GM23338 (cell line): ENCODE measurements around the gene NCOA1. TPM values are rescaled to one million over a fixed set of nuclear protein-coding genes. Genes with fewer than 3 reads are reported as not detected.

Experiments
- ATAC-seq: fragments of 200-7000 bp; cut with Tn5 transposase; 3 replicates; pipeline ENCODE4 v1.9.1; 2020
- DNase-seq: peaks from one replicate; pipeline ENCODE4 v3.0.0-alpha.2; 2015; ENCODE audit warnings: low spot score
- H2AFZ ChIP-seq: fragments of 200-600 bp; sonication (generic); 2 replicates; pipeline ENCODE4 v1.8.0; 2016; ENCODE audit warnings: antibody characterized with exemption, mild to moderate bottlenecking, moderate library complexity
- H3F3A ChIP-seq: fragments of 200-600 bp; sonication (generic); replicated peaks from 2 replicates; pipeline ENCODE4 v1.8.0; 2017; ENCODE audit warnings: antibody characterized with exemption, mixed run types, low read depth
- H3K27ac ChIP-seq: fragments of 200-600 bp; sonication (generic); 2 replicates; pipeline ENCODE4 v1.6.1; 2016; ENCODE audit warnings: low read depth
- H3K27me3 ChIP-seq: fragments of 200-600 bp; sonication (generic); 2 replicates; pipeline ENCODE4 v1.8.0; 2016; ENCODE audit warnings: mild to moderate bottlenecking, mixed run types, moderate library complexity; ENCODE audit not compliant: insufficient read depth
- H3K36me3 ChIP-seq: fragments of 200-600 bp; sonication (generic); 2 replicates; pipeline ENCODE4 v1.8.0; 2016; ENCODE audit warnings: mild to moderate bottlenecking; ENCODE audit not compliant: insufficient read depth
- H3K4me1 ChIP-seq: fragments of 200-600 bp; sonication (generic); 2 replicates; pipeline ENCODE4 v1.8.0; 2016; ENCODE audit warnings: mild to moderate bottlenecking, moderate library complexity; ENCODE audit not compliant: insufficient read depth
- H3K4me2 ChIP-seq: fragments of 200-600 bp; sonication (generic); 2 replicates; pipeline ENCODE4 v1.7.1; 2017; ENCODE audit warnings: mixed run types
- H3K4me3 ChIP-seq: fragments of 200-600 bp; sonication (generic); 2 replicates; pipeline ENCODE4 v1.6.1; 2016; ENCODE audit warnings: mixed run types
- H3K79me2 ChIP-seq: fragments of 200-600 bp; sonication (generic); replicated peaks from 2 replicates; pipeline ENCODE4 v1.8.0; 2017; ENCODE audit warnings: mild to moderate bottlenecking; ENCODE audit not compliant: insufficient read depth
- H3K9me2 ChIP-seq: fragments of 200-600 bp; sonication (generic); 2 replicates; pipeline ENCODE4 v1.8.0; 2017; ENCODE audit not compliant: insufficient read depth
- H4K20me1 ChIP-seq: fragments of 200-600 bp; sonication (generic); replicated peaks from 2 replicates; pipeline ENCODE4 v1.8.0; 2017; ENCODE audit warnings: mild to moderate bottlenecking; ENCODE audit not compliant: insufficient read depth
- H3K27ac Mint-ChIP-seq: 2 replicates; pipeline ENCODE4 v1.8.0; 2020; ENCODE audit warnings: inconsistent platforms, mild to moderate bottlenecking, moderate library complexity, mixed read lengths
- H3K27me3 Mint-ChIP-seq: 3 replicates; pipeline ENCODE4 v1.8.0; 2022; ENCODE audit warnings: low read depth, mild to moderate bottlenecking, moderate library complexity, mixed read lengths, inconsistent platforms; ENCODE audit not compliant: insufficient read depth, poor library complexity
- H3K36me3 Mint-ChIP-seq: 3 replicates; pipeline ENCODE4 v1.8.0; 2021; ENCODE audit warnings: low read depth, mild to moderate bottlenecking, inconsistent platforms, moderate library complexity, mixed read lengths
- H3K4me1 Mint-ChIP-seq: 3 replicates; pipeline ENCODE4 v1.8.0; 2020; ENCODE audit warnings: mild to moderate bottlenecking, inconsistent platforms, mixed read lengths
- H3K4me3 Mint-ChIP-seq: 3 replicates; pipeline ENCODE4 v1.8.0; 2021; ENCODE audit warnings: moderate library complexity, mild to moderate bottlenecking, inconsistent platforms, mixed read lengths
- H3K9me3 Mint-ChIP-seq: 3 replicates; pipeline ENCODE4 v1.8.0; 2020; ENCODE audit warnings: moderate library complexity, mild to moderate bottlenecking, inconsistent platforms, mixed read lengths
- CREB1 ChIP-seq: fragments of 250-450 bp; sonication (Bioruptor Pico); IDR thresholded peaks from 2 replicates; pipeline ENCODE4 v1.5.0; 2020; ENCODE audit warnings: low read depth, mild to moderate bottlenecking, moderate library complexity
- EZH2 ChIP-seq: fragments of 200-600 bp; sonication (generic); IDR thresholded peaks from one replicate; pipeline ENCODE4 v1.8.0; 2017; ENCODE audit warnings: antibody characterized with exemption, mild to moderate bottlenecking, low read depth; ENCODE audit not compliant: unreplicated experiment
- EZH2phosphoT487 ChIP-seq: fragments of 200-600 bp; sonication (generic); IDR thresholded peaks from one replicate; pipeline ENCODE4 v1.8.1; 2018; ENCODE audit warnings: antibody characterized with exemption; ENCODE audit not compliant: unreplicated experiment
- JUNB ChIP-seq: IDR thresholded peaks from one replicate; pipeline ENCODE4 v1.6.1; 2016; ENCODE audit warnings: antibody characterized with exemption; ENCODE audit not compliant: unreplicated experiment
- NANOG ChIP-seq: IDR thresholded peaks from 2 replicates; pipeline ENCODE4 v1.6.1; 2016; ENCODE audit warnings: antibody characterized with exemption, borderline replicate concordance
- POLR2AphosphoS5 ChIP-seq: IDR thresholded peaks from 2 replicates; pipeline ENCODE4 v1.6.1; 2016; ENCODE audit warnings: antibody characterized with exemption, low read depth
- STAT1 ChIP-seq: IDR thresholded peaks from one replicate; pipeline ENCODE4 v1.6.1; 2016; ENCODE audit warnings: antibody characterized with exemption; ENCODE audit not compliant: unreplicated experiment
- ZNF114 ChIP-seq: fragments of 250-450 bp; sonication (Bioruptor Pico); IDR thresholded peaks from 2 replicates; pipeline ENCODE4 v1.5.0; 2020; ENCODE audit warnings: mild to moderate bottlenecking, moderate library complexity
- ZNF331 ChIP-seq: fragments of 250-450 bp; sonication (Bioruptor Pico); IDR thresholded peaks from 2 replicates; pipeline ENCODE4 v1.5.0; 2020; ENCODE audit warnings: low read depth, mild to moderate bottlenecking, moderate library complexity
- polyA plus RNA-seq: library from polyadenylated mRNA; unstranded; fragments of >200 nt; fragmentation: Nextera tagmentation; extraction: Ambion mirVana; gene quantifications from 2 replicates; pipeline ENCODE4 v1.2.1, GENCODE V29; 2016
- total RNA-seq: library from RNA; depleted of rRNA; stranded (reverse); fragments of >200 nt; shearing (Covaris generic); gene quantifications from 2 replicates; pipeline ENCODE4 v1.2.3, GENCODE V29; 2014
- TF ChIP-seq, protein P1 (sequence below): IDR thresholded peaks from one replicate; pipeline ENCODE4 v1.6.1; 2018; ENCODE audit warnings: antibody characterized with exemption; ENCODE audit not compliant: unreplicated experiment
- TF ChIP-seq, protein P2 (sequence below): IDR thresholded peaks from 2 replicates; pipeline ENCODE4 v1.6.1; 2016; ENCODE audit warnings: antibody characterized with exemption
- TF ChIP-seq, protein P3 (sequence below), 2 experiments: fragments of 200-600 bp in 1 of 2; sonication (generic) in 1 of 2; conservative IDR thresholded peaks; 2 replicates each; pipeline versions ENCODE4 v1.5.1 to v1.6.1; 2016 to 2017; ENCODE audit warnings: antibody characterized with exemption in 2 of 2, low read depth in 2 of 2, mild to moderate bottlenecking in 2 of 2, moderate library complexity in 1 of 2
- TF ChIP-seq, protein P4 (sequence below): fragments of 250-450 bp; sonication (Bioruptor Pico); IDR thresholded peaks from 2 replicates; pipeline ENCODE4 v1.5.0; 2020; ENCODE audit warnings: mild to moderate bottlenecking, moderate library complexity

Gene NCOA1
- total and polyA plus RNA-seq, 2 experiments from 2014 or later, result 7.1 to 15.1 TPM

DNA sequence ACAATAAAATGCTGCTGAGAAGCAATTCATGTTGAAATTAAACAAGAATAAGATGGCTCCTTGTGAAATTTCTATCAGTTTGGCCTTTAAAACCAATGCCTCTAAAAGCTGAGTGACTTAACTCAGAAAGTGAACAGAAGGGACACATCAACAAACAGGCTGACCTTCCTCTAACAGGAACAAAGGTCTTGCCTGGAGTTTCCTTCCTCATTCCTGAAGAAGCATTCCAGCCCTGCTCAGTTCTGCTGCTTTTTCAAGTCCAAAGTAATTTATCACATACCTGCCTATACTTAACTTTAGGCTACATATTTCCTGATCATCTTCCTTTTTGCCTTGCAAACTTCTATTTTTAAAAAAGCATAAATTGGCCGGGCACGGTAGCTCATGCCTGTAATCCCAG, 288.1 kb downstream of the NCOA1 start:
- Histone ChIP-seq H4K20me1 (no peaks in the 10 kb centered on the region), H3K36me3 (no peaks in the 10 kb centered on the region), H3F3A (no peaks in the 10 kb centered on the region), H3K27me3 (no peaks in the 10 kb centered on the region), H3K4me1 (peaks cover 23% of the 10 kb centered on the region), H3K79me2 (no peaks in the 10 kb centered on the region), H3K4me3 (no peak overlapping the region), H3K4me2 (no peak overlapping the region), H3K9me2 (no peaks in the 10 kb centered on the region), H2AFZ (peak overlapping the region; percentile 12; the same call in 1 of the 2 replicates), H3K27ac (no peak overlapping the region)
- H3K27ac Mint-ChIP-seq, result no peak overlapping the region
- no peaks in the 10 kb centered on the region for H3K36me3 Mint-ChIP-seq
- H3K27me3 Mint-ChIP-seq, result peaks cover 4% of the 10 kb centered on the region
- H3K4me3 Mint-ChIP-seq, result no peak overlapping the region
- DNase-seq, result peak; percentile 36
- H3K4me1 Mint-ChIP-seq, result peaks cover 21% of the 10 kb centered on the region
- peak; percentile 28; the same call in 1 of the 3 replicates for ATAC-seq
- H3K9me3 Mint-ChIP-seq, result peaks cover 3% of the 10 kb centered on the region; the same call in 1 of the 3 replicates
- TF ChIP-seq, protein P1, sequence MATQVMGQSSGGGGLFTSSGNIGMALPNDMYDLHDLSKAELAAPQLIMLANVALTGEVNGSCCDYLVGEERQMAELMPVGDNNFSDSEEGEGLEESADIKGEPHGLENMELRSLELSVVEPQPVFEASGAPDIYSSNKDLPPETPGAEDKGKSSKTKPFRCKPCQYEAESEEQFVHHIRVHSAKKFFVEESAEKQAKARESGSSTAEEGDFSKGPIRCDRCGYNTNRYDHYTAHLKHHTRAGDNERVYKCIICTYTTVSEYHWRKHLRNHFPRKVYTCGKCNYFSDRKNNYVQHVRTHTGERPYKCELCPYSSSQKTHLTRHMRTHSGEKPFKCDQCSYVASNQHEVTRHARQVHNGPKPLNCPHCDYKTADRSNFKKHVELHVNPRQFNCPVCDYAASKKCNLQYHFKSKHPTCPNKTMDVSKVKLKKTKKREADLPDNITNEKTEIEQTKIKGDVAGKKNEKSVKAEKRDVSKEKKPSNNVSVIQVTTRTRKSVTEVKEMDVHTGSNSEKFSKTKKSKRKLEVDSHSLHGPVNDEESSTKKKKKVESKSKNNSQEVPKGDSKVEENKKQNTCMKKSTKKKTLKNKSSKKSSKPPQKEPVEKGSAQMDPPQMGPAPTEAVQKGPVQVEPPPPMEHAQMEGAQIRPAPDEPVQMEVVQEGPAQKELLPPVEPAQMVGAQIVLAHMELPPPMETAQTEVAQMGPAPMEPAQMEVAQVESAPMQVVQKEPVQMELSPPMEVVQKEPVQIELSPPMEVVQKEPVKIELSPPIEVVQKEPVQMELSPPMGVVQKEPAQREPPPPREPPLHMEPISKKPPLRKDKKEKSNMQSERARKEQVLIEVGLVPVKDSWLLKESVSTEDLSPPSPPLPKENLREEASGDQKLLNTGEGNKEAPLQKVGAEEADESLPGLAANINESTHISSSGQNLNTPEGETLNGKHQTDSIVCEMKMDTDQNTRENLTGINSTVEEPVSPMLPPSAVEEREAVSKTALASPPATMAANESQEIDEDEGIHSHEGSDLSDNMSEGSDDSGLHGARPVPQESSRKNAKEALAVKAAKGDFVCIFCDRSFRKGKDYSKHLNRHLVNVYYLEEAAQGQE, result no peak
- TF ChIP-seq, protein P2, sequence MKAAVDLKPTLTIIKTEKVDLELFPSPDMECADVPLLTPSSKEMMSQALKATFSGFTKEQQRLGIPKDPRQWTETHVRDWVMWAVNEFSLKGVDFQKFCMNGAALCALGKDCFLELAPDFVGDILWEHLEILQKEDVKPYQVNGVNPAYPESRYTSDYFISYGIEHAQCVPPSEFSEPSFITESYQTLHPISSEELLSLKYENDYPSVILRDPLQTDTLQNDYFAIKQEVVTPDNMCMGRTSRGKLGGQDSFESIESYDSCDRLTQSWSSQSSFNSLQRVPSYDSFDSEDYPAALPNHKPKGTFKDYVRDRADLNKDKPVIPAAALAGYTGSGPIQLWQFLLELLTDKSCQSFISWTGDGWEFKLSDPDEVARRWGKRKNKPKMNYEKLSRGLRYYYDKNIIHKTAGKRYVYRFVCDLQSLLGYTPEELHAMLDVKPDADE, result no peak
- TF ChIP-seq EZH2 (no peak), ZNF331 (no peak), NANOG (no peak), CREB1 (no peak), ZNF114 (no peak), POLR2AphosphoS5 (no peak), EZH2phosphoT487 (no peak), JUNB (no peak), STAT1 (no peak)
- TF ChIP-seq, protein P3, sequence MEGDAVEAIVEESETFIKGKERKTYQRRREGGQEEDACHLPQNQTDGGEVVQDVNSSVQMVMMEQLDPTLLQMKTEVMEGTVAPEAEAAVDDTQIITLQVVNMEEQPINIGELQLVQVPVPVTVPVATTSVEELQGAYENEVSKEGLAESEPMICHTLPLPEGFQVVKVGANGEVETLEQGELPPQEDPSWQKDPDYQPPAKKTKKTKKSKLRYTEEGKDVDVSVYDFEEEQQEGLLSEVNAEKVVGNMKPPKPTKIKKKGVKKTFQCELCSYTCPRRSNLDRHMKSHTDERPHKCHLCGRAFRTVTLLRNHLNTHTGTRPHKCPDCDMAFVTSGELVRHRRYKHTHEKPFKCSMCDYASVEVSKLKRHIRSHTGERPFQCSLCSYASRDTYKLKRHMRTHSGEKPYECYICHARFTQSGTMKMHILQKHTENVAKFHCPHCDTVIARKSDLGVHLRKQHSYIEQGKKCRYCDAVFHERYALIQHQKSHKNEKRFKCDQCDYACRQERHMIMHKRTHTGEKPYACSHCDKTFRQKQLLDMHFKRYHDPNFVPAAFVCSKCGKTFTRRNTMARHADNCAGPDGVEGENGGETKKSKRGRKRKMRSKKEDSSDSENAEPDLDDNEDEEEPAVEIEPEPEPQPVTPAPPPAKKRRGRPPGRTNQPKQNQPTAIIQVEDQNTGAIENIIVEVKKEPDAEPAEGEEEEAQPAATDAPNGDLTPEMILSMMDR (conservative IDR thresholded peaks at IDR 0.05; ENCODE audit: low read depth in 2 of 2), result no peak
- TF ChIP-seq, protein P4, sequence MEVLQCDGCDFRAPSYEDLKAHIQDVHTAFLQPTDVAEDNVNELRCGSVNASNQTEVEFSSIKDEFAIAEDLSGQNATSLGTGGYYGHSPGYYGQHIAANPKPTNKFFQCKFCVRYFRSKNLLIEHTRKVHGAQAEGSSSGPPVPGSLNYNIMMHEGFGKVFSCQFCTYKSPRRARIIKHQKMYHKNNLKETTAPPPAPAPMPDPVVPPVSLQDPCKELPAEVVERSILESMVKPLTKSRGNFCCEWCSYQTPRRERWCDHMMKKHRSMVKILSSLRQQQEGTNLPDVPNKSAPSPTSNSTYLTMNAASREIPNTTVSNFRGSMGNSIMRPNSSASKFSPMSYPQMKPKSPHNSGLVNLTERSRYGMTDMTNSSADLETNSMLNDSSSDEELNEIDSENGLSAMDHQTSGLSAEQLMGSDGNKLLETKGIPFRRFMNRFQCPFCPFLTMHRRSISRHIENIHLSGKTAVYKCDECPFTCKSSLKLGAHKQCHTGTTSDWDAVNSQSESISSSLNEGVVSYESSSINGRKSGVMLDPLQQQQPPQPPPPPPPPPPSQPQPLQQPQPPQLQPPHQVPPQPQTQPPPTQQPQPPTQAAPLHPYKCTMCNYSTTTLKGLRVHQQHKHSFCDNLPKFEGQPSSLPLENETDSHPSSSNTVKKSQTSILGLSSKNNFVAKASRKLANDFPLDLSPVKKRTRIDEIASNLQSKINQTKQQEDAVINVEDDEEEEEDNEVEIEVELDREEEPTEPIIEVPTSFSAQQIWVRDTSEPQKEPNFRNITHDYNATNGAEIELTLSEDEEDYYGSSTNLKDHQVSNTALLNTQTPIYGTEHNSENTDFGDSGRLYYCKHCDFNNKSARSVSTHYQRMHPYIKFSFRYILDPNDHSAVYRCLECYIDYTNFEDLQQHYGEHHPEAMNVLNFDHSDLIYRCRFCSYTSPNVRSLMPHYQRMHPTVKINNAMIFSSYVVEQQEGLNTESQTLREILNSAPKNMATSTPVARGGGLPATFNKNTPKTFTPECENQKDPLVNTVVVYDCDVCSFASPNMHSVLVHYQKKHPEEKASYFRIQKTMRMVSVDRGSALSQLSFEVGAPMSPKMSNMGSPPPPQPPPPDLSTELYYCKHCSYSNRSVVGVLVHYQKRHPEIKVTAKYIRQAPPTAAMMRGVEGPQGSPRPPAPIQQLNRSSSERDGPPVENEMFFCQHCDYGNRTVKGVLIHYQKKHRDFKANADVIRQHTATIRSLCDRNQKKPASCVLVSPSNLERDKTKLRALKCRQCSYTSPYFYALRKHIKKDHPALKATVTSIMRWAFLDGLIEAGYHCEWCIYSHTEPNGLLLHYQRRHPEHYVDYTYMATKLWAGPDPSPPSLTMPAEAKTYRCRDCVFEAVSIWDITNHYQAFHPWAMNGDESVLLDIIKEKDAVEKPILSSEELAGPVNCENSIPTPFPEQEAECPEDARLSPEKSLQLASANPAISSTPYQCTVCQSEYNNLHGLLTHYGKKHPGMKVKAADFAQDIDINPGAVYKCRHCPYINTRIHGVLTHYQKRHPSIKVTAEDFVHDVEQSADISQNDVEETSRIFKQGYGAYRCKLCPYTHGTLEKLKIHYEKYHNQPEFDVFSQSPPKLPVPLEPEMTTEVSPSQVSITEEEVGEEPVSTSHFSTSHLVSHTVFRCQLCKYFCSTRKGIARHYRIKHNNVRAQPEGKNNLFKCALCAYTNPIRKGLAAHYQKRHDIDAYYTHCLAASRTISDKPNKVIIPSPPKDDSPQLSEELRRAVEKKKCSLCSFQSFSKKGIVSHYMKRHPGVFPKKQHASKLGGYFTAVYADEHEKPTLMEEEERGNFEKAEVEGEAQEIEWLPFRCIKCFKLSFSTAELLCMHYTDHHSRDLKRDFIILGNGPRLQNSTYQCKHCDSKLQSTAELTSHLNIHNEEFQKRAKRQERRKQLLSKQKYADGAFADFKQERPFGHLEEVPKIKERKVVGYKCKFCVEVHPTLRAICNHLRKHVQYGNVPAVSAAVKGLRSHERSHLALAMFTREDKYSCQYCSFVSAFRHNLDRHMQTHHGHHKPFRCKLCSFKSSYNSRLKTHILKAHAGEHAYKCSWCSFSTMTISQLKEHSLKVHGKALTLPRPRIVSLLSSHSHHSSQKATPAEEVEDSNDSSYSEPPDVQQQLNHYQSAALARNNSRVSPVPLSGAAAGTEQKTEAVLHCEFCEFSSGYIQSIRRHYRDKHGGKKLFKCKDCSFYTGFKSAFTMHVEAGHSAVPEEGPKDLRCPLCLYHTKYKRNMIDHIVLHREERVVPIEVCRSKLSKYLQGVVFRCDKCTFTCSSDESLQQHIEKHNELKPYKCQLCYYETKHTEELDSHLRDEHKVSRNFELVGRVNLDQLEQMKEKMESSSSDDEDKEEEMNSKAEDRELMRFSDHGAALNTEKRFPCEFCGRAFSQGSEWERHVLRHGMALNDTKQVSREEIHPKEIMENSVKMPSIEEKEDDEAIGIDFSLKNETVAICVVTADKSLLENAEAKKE (CRISPR knock-in tag), result no peak
